ENCODE data around the gene PRR22.
"Not testable (repeated sequence)": the region's sequence is repeated elsewhere in the genome, so short reads cannot be mapped to it uniquely, and the experiment has no call there.

DNA sequence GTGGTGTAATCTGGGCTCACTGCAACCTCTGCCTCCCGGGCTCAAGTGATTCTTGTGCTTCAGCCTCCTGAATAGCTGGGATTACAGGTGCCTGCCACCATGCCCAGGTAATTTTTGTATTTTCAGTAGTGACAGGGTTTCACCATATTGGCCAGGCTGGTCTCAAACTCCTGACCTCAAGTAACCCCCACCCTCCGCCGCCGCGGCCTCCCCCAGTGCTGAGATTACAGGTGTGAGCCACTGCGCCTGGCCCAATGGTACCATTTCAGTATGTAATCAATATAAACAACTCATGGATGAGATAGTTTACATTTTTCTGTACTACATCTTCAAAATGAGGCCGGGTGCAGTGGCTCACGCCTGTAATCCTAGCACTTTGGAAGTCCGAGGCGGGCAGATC, 39.5 kb downstream of the PRR22 start:
- TF ChIP-seq POLR2A (IDR thresholded peaks at IDR 0.05; ENCODE audit: low read length); GATA1 (IDR thresholded peaks at IDR 0.05; ENCODE audit: low read depth, low read length): not testable (repeated sequence)
